ENCODE results near the gene IKZF2.

- TF ChIP-seq POLR2A (IDR thresholded peaks at IDR 0.05) (no peak), CTCF (IDR thresholded peaks at IDR 0.05) (no peak)
These were observed 163.9 kb downstream of the IKZF2 start for GRCh38 chr2:212987492-212987891.
